Osteoblast (primary cell): ENCODE results near the gene CLN5. TPM values are rescaled to one million over a fixed set of nuclear protein-coding genes. Genes with fewer than 3 reads are reported as not detected.
A peak's percentile ranks its signal among the peaks of the same experiment; 100 is the strongest.
"Not testable (repeated sequence)": the region's sequence is repeated elsewhere in the genome, so short reads cannot be mapped to it uniquely, and the experiment has no call there.

Source experiments
- DNase-seq: peaks from one replicate; pipeline ENCODE4 v3.0.0; 2011; ENCODE audit warnings: low spot score, mixed read lengths; ENCODE audit not compliant: insufficient read length; ENCODE audit errors: missing footprints
- H2AFZ ChIP-seq: 2 replicates; pipeline ENCODE4 v1.6.0; 2011; ENCODE audit warnings: mild to moderate bottlenecking, low read length
- H3K27ac ChIP-seq: 2 replicates; pipeline ENCODE4 v1.5.1; 2011; ENCODE audit warnings: mild to moderate bottlenecking, low read depth, low read length, moderate library complexity
- H3K27me3 ChIP-seq: 2 replicates; pipeline ENCODE4 v1.6.0; 2012; ENCODE audit warnings: mild to moderate bottlenecking, control low read depth, inconsistent platforms, low read length, moderate library complexity; ENCODE audit not compliant: insufficient read depth
- H3K36me3 ChIP-seq: 2 replicates; pipeline ENCODE4 v1.5.1; 2011; ENCODE audit warnings: mild to moderate bottlenecking, low read length, control low read depth, moderate library complexity; ENCODE audit not compliant: insufficient read depth
- H3K4me1 ChIP-seq: 2 replicates; pipeline ENCODE4 v1.5.1; 2011; ENCODE audit warnings: mild to moderate bottlenecking, low read length, control low read depth, moderate library complexity; ENCODE audit not compliant: insufficient read depth
- H3K4me2 ChIP-seq: 2 replicates; pipeline ENCODE4 v1.6.0; 2011; ENCODE audit warnings: mild to moderate bottlenecking, low read length; ENCODE audit not compliant: insufficient read depth
- H3K4me3 ChIP-seq: fragments of 200-600 bp; sonication (generic); 3 replicates; pipeline ENCODE4 v1.5.1; 2012; ENCODE audit warnings: mild to moderate bottlenecking, low read length, inconsistent platforms; ENCODE audit not compliant: insufficient read depth
- H3K79me2 ChIP-seq: 2 replicates; pipeline ENCODE4 v1.6.0; 2012; ENCODE audit warnings: mild to moderate bottlenecking, low read length, control low read depth, inconsistent platforms; ENCODE audit not compliant: insufficient read depth
- H3K9me3 ChIP-seq: 2 replicates; pipeline ENCODE4 v1.5.1; 2011; ENCODE audit warnings: low read depth, low read length, control low read depth
- H4K20me1 ChIP-seq: 2 replicates; pipeline ENCODE4 v1.6.0; 2012; ENCODE audit warnings: mild to moderate bottlenecking, low read length, control low read depth; ENCODE audit not compliant: insufficient read depth
- total RNA-seq: library from RNA; depleted of rRNA; stranded (reverse); fragments of >200 nt; gene quantifications from 2 replicates; pipeline ENCODE4 v1.2.3, GENCODE V29; 2012
- TF ChIP-seq, protein P1 (sequence below): IDR thresholded peaks from 2 replicates; pipeline ENCODE4 v1.5.1; 2011; ENCODE audit warnings: mild to moderate bottlenecking, low read depth, low read length, moderate library complexity; ENCODE audit errors: extremely low read depth

CLN5 gene
- total RNA-seq, 1 donor, result 42.0 TPM

DNA sequence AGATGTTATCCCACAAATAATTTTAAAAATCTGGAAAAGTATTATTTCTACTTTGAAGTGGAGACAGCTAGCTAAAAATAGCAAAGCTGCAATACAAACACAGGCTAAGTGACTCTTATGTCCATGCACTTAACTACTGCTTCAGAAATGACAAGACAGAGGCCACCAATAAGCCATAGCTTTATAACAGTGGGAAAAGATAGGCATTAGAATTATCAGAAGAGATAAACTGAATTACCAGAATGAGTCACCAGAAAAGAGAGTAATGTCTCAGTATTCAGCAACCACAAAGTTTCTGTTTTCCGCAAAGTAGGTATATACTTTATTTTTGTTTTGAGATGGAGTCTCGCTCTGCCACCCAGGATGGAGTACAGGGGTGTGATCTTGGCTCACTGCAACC, 17.1 kb downstream of the CLN5 start:
- H2AFZ ChIP-seq, result no peak overlapping the region
- H3K4me1 ChIP-seq, result no peaks in the 10 kb centered on the region
- no peaks in the 10 kb centered on the region for H3K9me3 ChIP-seq
- no peaks in the 10 kb centered on the region for H3K27me3 ChIP-seq
- no peak for DNase-seq
- peaks cover 53% of the 10 kb centered on the region for H3K36me3 ChIP-seq
- peaks cover 10% of the 10 kb centered on the region for H4K20me1 ChIP-seq
- H3K4me3 ChIP-seq, result no peak overlapping the region
- peaks cover 71% of the 10 kb centered on the region for H3K79me2 ChIP-seq
- no peak overlapping the region for H3K4me2 ChIP-seq
- TF ChIP-seq, protein P1, sequence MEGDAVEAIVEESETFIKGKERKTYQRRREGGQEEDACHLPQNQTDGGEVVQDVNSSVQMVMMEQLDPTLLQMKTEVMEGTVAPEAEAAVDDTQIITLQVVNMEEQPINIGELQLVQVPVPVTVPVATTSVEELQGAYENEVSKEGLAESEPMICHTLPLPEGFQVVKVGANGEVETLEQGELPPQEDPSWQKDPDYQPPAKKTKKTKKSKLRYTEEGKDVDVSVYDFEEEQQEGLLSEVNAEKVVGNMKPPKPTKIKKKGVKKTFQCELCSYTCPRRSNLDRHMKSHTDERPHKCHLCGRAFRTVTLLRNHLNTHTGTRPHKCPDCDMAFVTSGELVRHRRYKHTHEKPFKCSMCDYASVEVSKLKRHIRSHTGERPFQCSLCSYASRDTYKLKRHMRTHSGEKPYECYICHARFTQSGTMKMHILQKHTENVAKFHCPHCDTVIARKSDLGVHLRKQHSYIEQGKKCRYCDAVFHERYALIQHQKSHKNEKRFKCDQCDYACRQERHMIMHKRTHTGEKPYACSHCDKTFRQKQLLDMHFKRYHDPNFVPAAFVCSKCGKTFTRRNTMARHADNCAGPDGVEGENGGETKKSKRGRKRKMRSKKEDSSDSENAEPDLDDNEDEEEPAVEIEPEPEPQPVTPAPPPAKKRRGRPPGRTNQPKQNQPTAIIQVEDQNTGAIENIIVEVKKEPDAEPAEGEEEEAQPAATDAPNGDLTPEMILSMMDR, result no peak
- H3K27ac ChIP-seq, result no peak overlapping the region

DNA sequence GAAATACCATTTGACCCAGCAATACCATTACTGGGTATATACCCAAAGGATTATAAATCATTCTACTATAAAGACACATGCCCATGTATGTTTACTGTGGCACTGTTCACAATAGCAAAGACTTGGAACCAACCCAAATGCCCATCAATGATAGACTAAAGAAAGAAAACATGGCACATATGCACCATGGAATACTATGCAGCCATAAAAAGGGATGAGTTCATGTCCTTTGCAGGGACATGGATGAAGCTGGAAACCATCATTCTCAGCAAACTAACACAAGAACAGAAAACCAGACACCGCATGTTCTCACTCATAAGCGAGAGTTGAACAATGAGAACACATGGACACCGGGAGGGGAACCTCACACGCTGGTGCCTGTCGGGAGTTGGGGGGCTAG, 17.8 kb downstream of the CLN5 start:
- H3K27ac ChIP-seq, H3K4me2 ChIP-seq, H3K4me1 ChIP-seq, H3K9me3 ChIP-seq, H3K4me3 ChIP-seq, H2AFZ ChIP-seq, H4K20me1 ChIP-seq, H3K27me3 ChIP-seq, DNase-seq: not testable (repeated sequence)
- peaks cover 60% of the 10 kb centered on the region for H3K36me3 ChIP-seq
- H3K79me2 ChIP-seq, result peaks cover 74% of the 10 kb centered on the region

DNA sequence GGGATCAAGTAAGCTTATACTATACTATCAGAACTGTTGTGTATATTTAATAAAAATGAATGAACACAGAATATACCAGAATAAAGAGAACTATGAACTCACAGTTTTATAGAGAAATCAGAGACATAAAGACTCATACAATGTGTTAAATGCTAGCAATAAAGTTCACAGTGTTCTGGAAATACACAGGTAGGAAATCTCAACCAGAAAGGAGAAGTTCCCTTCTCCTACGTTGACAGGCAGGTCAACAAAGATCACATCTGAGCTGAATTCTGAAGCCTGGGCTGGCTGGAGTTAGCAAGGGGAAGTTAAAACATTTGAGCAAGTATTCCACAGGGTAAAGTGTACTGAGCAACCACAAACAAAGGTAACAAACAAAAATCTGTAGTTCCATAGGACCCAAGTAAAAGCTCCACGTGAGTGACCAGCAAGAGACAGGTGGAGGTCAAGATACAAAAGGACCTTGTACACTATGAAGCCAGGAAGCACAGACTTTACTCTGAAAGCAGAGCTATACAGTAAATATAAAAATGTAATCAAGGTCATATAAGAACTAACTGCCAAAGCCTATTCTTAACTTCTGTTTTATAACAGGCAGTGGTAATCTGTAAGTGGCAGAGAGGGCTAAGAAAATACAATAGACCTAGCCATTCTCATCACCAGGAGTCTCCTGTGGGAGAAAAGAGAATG, 22.1 kb downstream of the CLN5 start:
- TF ChIP-seq, protein P1, result no peak
- peaks cover 80% of the 10 kb centered on the region for H3K79me2 ChIP-seq
- peak; percentile 26 for DNase-seq
- peaks cover 75% of the 10 kb centered on the region for H3K36me3 ChIP-seq
- H3K4me3 ChIP-seq, result no peak overlapping the region
- no peak overlapping the region for H3K27ac ChIP-seq
- peaks cover 5% of the 10 kb centered on the region for H4K20me1 ChIP-seq
- H3K27me3 ChIP-seq, result no peaks in the 10 kb centered on the region
- no peak overlapping the region for H2AFZ ChIP-seq
- no peaks in the 10 kb centered on the region for H3K9me3 ChIP-seq
- no peak overlapping the region for H3K4me2 ChIP-seq
- no peaks in the 10 kb centered on the region for H3K4me1 ChIP-seq

DNA sequence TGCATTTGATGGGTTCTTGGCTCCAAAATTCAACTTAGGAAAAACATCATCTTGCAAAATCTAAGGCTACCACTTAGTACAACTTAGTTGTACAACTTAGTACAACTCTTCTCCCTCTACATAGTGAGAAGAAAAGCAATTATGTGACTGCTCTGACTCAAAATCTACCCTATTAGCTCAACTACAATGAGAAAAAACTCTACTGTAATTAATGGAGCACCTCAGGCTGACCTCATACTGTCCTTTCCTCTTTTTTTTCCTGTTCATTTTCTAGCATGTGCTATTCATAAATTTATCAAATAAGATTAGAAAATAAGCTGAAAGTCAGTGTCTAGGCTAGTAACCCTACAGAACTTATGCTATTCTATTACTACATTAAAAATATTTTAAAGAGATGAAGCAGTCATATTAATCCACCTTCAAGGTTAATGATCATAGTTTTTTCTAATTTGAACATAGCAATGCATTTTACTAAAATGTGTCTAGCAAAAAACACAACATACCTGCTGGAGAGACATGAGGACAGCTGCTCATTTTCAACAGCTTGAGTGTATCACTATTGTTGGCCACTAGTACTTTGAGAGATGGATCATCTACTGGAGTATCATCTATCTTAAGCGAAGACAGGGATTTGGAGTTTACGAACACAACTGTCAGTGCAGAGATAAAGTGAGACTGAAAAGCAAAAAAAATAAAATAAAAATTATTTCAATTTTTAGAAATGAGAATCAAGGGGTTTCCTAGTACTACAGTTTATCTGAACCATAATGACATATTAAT, 23.2 kb downstream of the CLN5 start:
- Histone ChIP-seq H3K79me2 (peaks cover 82% of the 10 kb centered on the region), H3K9me3 (no peaks in the 10 kb centered on the region), H3K27ac (no peak overlapping the region), H4K20me1 (peaks cover 15% of the 10 kb centered on the region), H3K4me1 (no peaks in the 10 kb centered on the region), H2AFZ (no peak overlapping the region), H3K4me2 (no peak overlapping the region), H3K27me3 (no peaks in the 10 kb centered on the region), H3K4me3 (no peak overlapping the region), H3K36me3 (peaks cover 72% of the 10 kb centered on the region)
- TF ChIP-seq, protein P1, result no peak
- no peak for DNase-seq
